ENCODE measurements around the gene TRIM7. TPM values are rescaled to one million over a fixed set of nuclear protein-coding genes. Genes with fewer than 3 reads are reported as not detected.

The TRIM7 gene
- total and polyA plus RNA-seq, 9 of the 15 experiments (the other 6 are each of a cell fraction or from before 2014, with no cell fraction given) = 2.6 to 14.9 (median 8.9) TPM

DNA sequence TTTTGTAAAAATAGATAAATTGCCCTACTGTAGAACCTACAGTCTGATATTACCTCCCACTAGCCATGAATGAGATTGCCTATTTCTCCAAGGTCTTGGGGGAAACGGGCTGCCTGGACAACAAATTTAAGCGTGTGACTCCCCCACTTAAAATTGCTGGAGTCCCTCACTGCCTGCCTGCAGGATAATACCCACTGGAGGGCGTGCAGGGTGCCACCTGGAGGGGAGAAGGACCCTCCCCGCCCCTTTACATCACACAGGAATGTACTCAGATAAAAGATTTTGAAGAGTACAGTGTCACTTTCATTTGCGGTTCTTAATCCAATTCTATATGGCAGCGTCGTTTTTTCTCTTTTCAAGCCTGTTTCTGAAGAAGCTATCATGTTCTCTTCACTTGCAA, 6.2 kb upstream of the TRIM7 start (continued):
- TF ChIP-seq, protein P1, sequence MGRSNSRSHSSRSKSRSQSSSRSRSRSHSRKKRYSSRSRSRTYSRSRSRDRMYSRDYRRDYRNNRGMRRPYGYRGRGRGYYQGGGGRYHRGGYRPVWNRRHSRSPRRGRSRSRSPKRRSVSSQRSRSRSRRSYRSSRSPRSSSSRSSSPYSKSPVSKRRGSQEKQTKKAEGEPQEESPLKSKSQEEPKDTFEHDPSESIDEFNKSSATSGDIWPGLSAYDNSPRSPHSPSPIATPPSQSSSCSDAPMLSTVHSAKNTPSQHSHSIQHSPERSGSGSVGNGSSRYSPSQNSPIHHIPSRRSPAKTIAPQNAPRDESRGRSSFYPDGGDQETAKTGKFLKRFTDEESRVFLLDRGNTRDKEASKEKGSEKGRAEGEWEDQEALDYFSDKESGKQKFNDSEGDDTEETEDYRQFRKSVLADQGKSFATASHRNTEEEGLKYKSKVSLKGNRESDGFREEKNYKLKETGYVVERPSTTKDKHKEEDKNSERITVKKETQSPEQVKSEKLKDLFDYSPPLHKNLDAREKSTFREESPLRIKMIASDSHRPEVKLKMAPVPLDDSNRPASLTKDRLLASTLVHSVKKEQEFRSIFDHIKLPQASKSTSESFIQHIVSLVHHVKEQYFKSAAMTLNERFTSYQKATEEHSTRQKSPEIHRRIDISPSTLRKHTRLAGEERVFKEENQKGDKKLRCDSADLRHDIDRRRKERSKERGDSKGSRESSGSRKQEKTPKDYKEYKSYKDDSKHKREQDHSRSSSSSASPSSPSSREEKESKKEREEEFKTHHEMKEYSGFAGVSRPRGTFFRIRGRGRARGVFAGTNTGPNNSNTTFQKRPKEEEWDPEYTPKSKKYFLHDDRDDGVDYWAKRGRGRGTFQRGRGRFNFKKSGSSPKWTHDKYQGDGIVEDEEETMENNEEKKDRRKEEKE (IDR thresholded peaks at IDR 0.05; ENCODE audit: borderline replicate concordance in 1 of 2, control insufficient read depth in 1 of 2, low read depth in 2 of 2, low read length in 1 of 2) = no peak
- TF ChIP-seq, protein P2, sequence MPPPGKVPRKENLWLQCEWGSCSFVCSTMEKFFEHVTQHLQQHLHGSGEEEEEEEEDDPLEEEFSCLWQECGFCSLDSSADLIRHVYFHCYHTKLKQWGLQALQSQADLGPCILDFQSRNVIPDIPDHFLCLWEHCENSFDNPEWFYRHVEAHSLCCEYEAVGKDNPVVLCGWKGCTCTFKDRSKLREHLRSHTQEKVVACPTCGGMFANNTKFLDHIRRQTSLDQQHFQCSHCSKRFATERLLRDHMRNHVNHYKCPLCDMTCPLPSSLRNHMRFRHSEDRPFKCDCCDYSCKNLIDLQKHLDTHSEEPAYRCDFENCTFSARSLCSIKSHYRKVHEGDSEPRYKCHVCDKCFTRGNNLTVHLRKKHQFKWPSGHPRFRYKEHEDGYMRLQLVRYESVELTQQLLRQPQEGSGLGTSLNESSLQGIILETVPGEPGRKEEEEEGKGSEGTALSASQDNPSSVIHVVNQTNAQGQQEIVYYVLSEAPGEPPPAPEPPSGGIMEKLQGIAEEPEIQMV (tag; conservative IDR thresholded peaks at IDR 0.05; ENCODE audit: low read depth) = no peak
- TF ChIP-seq ZNF644 (tag; IDR thresholded peaks at IDR 0.05; ENCODE audit: low read depth) = no peak
- no peak for TF ChIP-seq NFE2L1 (tag; IDR thresholded peaks at IDR 0.05; ENCODE audit: borderline replicate concordance, low read depth)
- TF ChIP-seq, protein P3, sequence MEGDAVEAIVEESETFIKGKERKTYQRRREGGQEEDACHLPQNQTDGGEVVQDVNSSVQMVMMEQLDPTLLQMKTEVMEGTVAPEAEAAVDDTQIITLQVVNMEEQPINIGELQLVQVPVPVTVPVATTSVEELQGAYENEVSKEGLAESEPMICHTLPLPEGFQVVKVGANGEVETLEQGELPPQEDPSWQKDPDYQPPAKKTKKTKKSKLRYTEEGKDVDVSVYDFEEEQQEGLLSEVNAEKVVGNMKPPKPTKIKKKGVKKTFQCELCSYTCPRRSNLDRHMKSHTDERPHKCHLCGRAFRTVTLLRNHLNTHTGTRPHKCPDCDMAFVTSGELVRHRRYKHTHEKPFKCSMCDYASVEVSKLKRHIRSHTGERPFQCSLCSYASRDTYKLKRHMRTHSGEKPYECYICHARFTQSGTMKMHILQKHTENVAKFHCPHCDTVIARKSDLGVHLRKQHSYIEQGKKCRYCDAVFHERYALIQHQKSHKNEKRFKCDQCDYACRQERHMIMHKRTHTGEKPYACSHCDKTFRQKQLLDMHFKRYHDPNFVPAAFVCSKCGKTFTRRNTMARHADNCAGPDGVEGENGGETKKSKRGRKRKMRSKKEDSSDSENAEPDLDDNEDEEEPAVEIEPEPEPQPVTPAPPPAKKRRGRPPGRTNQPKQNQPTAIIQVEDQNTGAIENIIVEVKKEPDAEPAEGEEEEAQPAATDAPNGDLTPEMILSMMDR (IDR thresholded peaks at IDR 0.05 in 2 of 3, conservative IDR thresholded peaks at IDR 0.05 in 1 of 3; ENCODE audit: insufficient read depth in 2 of 3, low read depth in 1 of 3, low read length in 3 of 3) = peak; percentile 40 to 64 (median 40); a peak in 5 of 6 replicates
